Activated CD4-positive, alpha-beta T cell treated with anti-CD3 and anti-CD28 coated beads, Interleukin-2, amount 50 U/mL, for 24 hours (primary cell): ENCODE results near the gene SPATA13.

Experiments
- DNase-seq, 2 donors: peaks; one replicate each; pipeline ENCODE4 v3.0.0-alpha.2; 2020; ENCODE audit warnings: low read depth in 1 of 2, low spot score in 1 of 2

SPATA13 gene

GRCh38 chr13:24276861-24277260 lies 116.3 kb downstream of the SPATA13 start:
- DNase-seq = no peak

- DNase-seq = no peak
Measured at GRCh38 chr13:24277761-24278160, 117.2 kb downstream of the SPATA13 start.

- no peak for DNase-seq
Measured at GRCh38 chr13:24279327-24280110, 119.0 kb downstream of the SPATA13 start.

- DNase-seq = no peak
Measured at GRCh38 chr13:24280720-24281119, 120.2 kb downstream of the SPATA13 start.

- DNase-seq = no peak
Measured at GRCh38 chr13:24281188-24282008, 120.9 kb downstream of the SPATA13 start.

- no peak for DNase-seq
Measured at GRCh38 chr13:24282256-24282655, 121.7 kb downstream of the SPATA13 start.

GRCh38 chr13:24284889-24285565 lies 124.5 kb downstream of the SPATA13 start:
- no peak for DNase-seq

GRCh38 chr13:24286624-24287023 lies 126.1 kb downstream of the SPATA13 start:
- DNase-seq = no peak

GRCh38 chr13:24287748-24288287 lies 127.3 kb downstream of the SPATA13 start:
- DNase-seq = no peak

- no peak for DNase-seq
Measured at GRCh38 chr13:24288870-24289269, 128.3 kb downstream of the SPATA13 start.

- DNase-seq = no peak
Measured at GRCh38 chr13:24290280-24290932, 129.9 kb downstream of the SPATA13 start.

GRCh38 chr13:24292481-24292880 lies 132.0 kb downstream of the SPATA13 start:
- DNase-seq = no peak

- DNase-seq = no peak
Measured at GRCh38 chr13:24293746-24294145, 133.2 kb downstream of the SPATA13 start.

- DNase-seq = no peak
Measured at GRCh38 chr13:24299488-24300114, 139.1 kb downstream of the SPATA13 start.

GRCh38 chr13:24301434-24301833 lies 140.9 kb downstream of the SPATA13 start:
- no peak for DNase-seq

GRCh38 chr13:24301911-24302310 lies 141.4 kb downstream of the SPATA13 start:
- no peak for DNase-seq

GRCh38 chr13:24304620-24305019 lies 144.1 kb downstream of the SPATA13 start:
- no peak for DNase-seq

GRCh38 chr13:24306632-24307031 lies 146.1 kb downstream of the SPATA13 start:
- no peak for DNase-seq

GRCh38 chr13:24307211-24308067 lies 146.9 kb downstream of the SPATA13 start:
- DNase-seq = no peak

- DNase-seq = no peak
Measured at GRCh38 chr13:24308068-24308445, 147.5 kb downstream of the SPATA13 start.
